GM21825 (cell line): ENCODE data around the gene DCAKD.
A peak's percentile ranks its signal among the peaks of the same experiment; 100 is the strongest.
"Not testable (repeated sequence)": the region's sequence is repeated elsewhere in the genome, so short reads cannot be mapped to it uniquely, and the experiment has no call there.

ENCODE experiments used
- ATAC-seq: cut with Tn5 transposase; IDR thresholded peaks from one replicate; pipeline ENCODE4 v1.9.1; 2021; ENCODE audit warnings: mild to moderate bottlenecking, moderate library complexity; ENCODE audit not compliant: unreplicated experiment

Gene DCAKD

DNA sequence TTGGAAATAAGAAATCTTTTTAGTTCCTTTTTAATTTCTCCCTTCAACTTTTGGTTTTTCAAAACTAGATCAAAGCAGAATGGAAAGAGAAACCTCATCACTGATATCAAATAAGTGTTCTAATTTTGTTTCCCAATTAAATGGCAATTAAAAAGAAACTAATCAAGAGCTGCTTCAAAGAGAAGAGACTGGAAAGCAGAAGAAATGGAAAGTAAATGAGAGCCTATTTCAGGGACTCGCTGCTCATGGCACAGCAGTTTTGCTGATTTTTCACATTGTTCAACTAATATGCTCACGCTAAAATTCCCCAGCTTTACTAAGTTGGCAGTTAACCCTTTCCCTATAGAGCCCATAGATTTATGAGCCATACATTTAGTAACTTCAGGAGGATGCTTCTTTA is 16.2 kb upstream of the DCAKD start:
- ATAC-seq, result no peak

DNA sequence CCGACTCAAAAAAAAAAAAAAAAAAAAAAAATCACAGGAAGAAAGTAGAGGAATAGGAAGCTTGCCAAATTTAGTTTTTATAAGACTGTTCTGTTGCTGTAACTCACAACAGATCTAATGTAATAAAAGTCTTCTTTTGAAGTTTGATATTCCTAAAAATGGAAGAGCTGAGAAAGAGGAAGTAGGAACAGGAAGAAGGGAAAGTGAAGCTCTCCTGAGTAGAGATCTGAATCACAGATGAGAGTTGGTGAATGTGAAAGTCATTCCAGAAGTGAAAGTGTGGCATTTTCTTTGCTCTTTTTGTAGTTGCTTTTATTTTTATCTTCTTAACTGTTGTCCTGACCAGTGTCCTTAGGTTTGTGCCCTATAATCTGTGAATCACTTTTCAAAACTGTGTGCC is 11.8 kb upstream of the DCAKD start:
- no peak for ATAC-seq

DNA sequence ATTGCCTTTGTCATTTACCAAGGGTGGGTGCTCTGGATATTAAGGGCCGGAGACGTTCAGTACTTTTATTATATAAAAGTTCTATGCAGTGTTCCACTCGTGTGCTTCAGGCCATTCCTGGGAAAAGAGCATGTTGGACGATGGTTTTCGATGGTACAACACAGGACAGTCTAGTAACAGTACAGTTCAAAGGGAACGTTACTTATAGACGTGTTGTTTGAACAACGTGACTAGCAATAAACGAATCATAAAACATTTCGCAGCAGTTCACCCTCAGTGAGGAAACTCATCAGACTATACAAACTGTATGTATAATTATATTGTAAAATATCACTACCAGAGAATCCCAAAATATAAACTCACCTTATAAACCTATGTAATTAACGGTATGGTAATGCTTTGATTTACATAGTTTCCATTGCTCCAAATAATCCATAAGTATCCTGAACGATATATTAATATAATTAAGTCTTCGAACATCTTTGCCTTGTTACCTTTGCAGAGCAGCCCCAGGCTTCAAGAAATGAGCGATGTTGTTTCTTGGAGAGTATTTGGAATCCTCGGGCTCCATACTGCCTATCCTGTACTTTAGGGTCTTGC is 10.3 kb upstream of the DCAKD start:
- no peak for ATAC-seq

DNA sequence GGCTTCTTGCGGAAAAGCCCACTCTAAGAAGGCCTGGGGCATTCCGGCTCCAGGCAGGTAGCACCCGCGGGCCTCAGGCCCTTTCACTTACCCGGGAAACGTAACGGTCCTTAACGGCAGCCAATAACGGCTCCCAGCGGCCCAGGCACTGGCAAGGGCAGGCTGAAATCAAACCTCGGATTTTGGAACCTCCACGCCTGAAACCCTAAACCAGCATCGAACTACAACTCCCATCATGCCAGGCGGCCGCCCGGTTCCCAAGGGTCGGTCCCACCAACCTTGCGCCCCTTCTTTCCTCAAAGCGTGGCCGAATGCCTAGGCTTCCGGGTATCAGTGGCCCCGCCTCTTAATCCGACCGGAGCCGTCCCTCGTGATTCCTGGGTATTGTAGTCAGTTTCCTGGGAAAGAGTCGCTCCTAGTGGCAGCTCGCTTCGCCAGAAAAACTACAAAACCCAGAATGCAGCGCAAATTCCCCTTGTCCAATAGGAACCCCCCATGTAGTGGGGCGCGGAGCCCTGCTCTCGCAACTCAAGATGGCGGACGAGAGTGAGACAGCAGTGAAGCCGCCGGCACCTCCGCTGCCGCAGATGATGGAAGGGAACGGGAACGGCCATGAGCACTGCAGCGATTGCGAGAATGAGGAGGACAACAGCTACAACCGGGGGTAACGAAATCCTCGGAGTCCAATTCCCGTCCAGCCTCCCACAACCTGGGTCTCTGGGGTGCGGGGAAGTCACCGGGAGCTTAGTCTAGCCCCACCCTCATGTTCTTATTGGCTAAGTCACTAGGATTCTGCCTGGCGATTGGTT is 9.6 kb upstream of the DCAKD start, which contains the start of gene NMT1:
Gene NMT1 (plus strand): TSS at position 521 of the 809 bp plus-strand sequence. CDS start 13 bp downstream, at position 534.
- peak; percentile 83 for ATAC-seq

DNA sequence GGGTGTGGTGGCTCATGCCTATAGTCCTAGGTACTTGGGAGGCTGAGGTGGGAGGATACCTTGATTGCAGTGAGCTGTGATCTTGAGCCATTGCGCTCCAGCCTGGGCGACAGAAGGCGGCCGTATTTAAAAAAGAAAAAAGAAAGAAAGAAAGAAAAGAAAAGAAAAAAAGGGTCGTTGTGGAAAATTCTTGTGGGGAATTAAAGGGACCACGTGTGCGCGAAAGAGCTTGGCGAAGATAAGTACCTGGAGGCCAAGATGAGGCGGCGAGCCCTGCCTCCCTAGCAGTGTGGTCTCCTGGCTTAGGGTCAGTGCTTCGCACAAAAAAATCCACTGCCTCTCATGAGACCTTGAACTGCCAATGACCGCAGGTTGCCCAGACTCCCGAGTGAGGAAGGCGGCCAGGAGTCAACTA is 9.0 kb upstream of the DCAKD start:
- ATAC-seq, result no peak

DNA sequence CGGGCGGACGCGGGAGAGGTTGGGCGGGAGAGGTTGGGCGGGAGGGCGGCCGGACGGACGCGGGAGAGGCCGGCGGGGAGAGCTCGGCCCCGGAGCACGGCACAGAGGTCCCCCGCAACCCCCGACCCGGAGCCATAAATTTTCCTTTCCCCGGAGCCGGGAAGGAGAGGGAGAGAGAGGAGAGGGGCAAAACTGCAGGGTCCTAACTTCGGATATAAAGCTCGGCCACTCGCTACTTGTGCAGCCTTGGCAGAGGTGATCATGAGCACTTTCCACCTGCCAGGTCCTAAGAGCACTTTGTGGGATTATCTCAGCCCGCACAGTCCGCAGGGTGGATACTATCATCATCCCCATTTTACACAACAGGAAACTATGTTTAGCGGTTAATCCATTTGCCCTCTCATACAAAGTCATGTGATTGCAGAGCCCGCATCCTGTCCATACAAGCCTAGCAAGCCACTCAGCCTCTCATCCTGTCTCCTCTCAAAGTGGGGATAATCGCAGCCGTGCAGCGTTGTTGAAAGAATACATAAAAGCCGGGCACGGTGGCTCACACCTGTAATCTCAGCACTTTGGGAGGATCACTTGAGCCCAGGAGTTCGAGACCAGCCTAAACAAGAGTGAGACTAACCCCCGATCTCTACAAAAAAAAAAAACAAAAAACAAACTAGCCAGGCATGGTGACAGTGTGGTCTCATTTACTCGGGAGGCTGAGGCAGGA is 780 bp upstream of the DCAKD start:
- no peak for ATAC-seq

DNA sequence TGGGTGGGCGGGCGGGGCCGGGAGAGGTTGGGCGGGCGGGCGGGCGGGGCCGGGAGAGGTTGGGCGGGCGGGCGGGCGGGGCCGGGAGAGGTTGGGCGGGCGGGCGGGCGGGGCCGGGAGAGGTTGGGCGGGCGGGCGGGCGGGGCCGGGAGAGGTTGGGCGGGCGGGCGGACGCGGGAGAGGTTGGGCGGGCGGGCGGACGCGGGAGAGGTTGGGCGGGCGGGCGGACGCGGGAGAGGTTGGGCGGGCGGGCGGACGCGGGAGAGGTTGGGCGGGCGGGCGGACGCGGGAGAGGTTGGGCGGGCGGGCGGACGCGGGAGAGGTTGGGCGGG is 254 bp upstream of the DCAKD start:
- ATAC-seq, result not testable (repeated sequence)

DNA sequence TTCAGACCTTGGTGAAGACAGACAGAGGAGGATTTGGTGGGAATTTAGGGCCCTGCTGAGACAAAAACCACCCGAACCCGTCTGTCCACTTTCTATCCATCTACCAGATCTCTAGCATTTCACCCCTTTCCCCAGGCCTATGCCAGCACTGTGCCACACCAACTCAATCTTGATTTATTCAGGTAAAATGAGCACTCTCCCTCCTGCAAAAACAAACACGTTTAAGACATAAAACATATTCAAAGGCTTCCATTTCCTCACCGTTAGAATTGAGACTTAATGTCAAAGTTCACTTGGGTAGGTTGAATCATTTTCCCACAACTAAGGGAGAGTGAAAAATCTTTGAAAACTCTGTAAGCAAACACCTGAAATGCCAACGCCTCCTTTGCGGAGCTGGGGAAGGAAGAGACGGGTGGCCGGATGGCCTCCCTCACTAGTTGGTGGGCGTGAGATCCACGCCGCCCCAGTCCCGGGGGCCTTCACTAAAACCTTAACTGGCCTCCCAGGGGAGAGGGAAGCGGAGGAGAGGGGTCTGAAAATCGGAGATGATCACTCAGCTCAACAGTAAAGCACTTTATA is 862 bp downstream of the DCAKD start:
- ATAC-seq, result no peak

DNA sequence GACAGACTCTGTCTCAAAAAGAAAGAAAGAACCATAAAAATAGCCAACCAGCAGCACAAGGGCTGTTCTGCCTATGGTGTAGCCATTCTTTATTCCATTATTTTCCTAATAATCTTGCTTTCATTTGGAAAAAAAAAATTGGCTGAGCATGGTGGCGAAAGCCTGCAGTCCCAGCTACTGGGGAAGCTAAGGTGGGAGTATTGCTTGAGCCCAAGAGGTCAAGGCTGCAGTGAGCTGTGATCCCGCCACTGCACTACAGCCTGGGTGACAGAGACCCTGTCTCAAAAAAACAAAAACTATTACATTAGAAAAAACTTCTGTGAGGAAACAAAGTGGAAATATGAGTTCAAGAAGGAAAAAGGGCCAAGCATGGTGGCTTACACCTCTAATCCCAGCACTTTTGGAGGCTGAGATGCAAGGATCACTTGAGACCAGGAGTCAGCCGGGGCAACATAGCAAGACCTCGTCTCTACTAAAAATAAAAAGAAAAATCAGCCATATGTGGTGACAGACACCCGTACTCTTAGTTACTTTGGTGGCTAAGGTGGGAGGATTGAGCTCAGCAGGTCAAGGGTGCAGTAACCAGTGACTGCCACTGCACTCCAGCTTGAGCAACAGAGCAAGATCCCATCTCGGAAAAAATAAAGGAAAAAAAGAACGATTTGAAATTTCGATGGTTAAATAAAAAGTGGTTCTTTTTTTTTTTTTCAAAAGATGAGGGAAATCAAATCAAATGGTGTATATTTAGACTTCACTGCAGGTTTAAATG is 2.5 kb downstream of the DCAKD start:
- ATAC-seq, result no peak

DNA sequence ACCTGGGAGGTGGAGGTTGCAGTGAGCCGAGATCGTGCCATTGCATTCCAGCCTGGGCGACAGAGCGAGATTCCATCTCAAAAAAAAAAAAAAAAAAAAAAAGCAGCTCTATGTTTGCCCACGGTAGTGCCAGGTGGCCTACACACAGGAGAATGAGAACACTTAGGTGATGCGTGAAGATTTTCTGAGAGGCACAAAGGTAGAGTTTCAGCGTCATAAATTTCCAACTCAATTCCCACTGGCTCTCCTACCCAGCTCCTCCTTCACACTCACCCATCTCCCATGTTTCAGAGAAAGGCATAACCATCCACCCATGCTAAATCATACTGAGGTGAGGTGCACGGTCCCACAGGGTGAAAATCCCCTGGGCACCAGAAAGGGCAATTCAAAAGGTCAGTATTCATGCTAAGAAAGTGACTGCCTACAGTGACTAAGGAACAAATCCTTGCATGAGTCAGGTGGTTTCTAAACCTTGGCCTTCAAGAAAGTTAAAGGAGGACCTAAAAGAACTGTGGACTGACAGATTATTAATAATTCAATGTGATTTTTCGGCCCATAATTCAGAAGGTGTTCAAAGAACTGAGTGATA is 4.8 kb downstream of the DCAKD start:
- no peak for ATAC-seq

DNA sequence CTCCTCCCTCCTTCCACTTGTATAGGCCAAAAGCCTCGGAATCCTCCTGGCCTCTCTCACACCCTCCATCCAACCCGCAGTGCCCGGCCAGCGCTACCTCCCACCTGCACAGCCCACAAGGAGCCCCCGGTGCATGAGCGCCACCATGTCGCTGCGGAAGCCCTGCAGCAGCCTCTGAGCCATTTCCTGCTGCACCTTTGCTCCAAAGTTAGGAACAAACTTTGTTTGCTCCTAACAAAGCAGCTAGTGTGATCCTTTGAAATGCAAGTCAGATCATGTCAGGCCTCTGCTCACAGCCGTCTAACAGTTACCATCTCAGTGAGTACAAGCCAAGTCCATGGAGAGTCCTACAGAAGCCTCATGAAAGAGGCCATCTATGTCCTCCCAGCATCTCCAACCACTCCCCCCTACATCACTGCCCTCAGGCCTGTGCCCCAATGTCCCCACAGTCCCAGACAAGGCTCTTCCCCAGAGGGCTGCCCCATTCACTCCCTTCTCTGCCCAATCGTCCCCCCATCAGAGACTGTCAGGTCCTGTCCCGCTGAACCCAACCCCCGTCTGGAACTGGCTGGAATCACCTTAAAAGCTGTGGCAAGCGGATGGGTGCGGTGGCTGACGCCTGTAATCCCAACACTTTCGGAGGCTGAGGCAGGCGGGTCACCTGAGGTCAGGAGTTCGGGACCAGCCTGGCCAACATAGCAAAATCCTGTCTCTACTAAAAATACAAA is 7.5 kb downstream of the DCAKD start:
- no peak for ATAC-seq

DNA sequence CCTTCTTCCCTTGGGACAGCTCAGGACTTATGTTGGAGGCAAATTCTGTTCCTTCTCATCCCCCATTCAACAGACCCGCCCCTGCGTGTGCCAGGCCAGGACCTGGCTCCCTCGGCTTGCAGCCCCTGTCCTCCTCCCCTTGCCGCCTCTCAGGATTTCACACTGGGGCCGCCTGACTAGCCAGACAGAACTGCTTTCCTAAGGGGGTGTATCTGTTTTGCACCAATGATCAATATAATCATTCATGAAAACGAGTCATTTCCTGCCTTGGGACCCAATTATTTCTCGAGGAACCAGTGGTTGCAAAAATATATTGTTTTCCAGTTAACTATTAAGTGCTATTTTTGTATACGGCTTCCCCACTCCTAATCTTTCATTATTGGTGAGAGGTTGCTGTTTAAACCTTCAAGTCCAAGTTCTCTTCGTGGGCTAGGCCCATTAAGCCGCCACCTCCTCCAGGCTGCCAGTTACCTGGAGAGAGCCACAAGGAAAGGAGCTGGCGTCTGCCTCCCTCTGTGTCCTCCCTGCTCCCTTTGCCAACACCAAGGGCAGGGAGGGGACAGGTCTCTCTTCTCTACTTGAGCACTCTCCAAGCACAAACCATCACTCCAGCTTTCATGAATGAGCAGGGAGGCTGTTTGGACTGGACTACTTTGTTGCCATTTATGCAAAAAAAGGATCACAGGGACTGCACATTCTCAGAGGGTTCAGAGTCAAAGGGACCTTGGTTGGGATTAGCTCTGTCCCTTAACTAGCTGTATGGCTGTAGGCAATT is 8.9 kb downstream of the DCAKD start:
- no peak for ATAC-seq

DNA sequence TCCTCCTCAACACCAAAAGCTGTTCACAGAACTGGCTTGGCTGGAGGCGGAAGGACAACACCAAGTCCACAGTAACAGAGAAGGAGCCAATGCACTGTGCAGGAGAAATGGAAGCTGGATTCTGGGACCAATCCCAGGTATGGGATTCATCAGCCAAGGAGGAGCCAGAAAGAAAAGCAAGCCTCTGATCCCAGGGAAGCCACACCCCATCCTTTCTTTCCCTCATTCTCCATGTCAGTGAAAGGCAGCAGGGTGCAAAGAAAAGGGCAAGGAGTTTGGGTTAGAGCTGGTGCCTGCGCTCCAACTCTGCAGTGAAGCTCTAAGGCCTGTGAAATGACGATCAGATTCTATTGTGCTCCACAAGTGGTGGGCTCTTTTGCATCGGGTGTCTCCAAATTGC is 11.0 kb downstream of the DCAKD start:
- no peak for ATAC-seq

DNA sequence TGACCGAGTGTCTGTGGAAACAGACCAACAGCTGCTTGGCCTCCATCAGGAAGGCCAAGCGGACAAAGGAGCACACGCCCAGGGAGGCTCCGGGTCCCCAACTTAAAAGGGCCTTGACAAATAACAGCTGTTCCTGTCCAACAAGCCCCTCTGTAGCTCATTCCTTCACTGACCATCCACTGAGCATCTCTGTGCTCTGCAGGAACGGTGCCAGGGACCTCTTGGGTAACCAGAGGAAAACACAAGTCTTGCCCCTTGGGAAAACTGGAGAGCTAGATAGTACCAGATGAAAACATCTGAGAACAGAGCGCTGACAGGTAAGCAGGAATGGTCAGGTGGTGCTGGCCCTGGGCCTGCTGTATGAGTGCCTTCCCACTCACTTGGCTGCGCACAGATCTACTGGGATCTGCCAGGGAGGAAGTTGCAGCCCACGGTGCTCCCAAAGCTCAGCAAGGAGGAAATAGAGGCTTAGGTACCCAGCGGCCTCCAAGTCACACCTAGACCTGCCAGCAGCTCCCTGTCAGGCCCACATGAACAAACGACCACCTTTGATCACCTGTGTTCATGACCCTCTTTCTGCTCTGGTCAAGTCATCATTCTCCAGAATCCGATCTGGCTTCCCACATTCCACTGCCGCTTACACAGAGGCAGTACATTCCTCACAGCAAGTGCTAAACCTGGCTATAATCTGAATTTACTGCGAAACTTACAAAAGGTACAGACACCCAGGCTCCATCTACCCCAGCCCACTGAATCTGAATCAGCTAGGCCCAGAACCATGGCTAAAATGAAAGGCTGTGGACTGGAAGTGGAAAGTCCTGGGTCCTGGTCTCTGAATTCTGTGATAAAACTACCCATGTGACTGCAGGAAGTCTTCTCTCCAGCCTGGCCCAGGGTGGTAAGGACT is 12.5 kb downstream of the DCAKD start:
- no peak for ATAC-seq

DNA sequence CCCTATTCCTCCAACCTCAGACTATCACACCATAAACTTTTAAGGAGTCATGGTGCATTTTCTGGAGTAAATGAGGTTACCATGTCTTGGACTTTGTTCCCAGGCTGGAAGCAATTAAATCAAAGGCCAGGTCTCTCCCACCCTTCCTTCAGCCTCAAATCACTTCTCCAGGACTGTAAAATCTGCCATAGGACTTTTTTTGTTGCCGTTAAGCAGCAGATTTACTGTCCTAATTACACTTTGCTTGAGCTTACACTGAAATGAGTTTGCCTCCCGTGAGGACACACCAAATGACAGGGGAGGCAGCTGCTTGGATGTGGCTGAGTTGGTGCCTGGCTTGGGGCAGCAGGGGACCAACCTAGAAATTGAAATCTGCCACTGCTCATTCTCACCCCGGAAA is 14.7 kb downstream of the DCAKD start:
- ATAC-seq, result no peak

DNA sequence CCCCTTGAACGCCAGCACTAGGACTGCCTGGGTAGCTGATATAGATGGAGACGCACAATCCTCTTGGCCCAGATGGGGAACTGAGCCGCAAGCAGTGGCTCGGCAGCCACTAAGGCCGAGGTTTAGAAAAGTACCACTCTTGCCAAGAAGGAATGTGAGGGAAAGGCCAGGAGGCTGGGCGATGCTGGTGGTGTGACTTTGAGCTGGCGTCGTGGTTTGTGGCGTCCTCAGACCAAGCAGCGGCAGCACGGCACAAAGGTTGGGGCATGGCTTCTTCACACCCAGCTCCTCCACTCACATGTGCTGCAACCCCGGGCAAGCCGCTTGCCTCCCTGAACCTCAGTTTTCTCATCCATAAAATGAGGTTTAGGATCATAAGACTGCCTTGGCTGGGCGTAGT is 15.6 kb downstream of the DCAKD start:
- ATAC-seq, result no peak

DNA sequence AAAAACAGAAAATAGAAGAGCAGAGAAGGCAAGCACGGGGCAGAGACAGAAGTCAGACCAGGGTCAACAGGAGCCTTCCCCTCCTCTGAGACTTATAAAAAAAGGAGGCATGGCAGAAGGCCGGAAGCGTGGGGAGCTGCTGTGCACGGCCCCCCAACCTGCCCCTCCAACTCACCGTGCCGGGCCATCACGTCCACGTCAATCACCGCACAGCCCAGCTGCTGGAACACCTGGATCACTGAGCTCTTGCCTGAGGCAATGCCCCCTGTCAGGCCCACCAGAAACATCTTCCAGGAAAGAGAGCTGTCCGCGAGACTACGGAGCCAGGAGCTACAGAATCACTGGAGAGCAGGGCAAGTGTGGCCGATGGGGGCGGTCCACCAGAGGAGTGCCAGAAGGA is 16.8 kb downstream of the DCAKD start:
- no peak for ATAC-seq

DNA sequence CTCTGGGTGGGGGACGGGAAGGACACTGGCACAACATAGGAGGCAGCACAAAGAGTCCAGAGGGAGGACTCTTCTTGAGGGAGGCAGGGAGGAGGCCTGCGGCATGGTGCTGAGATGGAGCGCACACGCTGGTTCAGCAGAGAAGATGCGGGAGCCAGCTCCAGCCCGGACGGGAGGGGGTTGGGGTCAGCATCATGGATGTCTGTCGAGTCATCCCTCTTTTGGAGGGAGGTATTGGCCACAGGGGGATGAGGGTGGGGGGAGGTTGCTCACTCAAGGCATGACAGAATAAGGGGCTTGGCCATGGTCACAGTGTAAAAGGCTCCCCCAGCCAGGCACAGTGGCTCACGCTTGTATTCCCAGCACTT is 19.3 kb downstream of the DCAKD start:
- ATAC-seq, result no peak
